DND-41 (cell line): ENCODE measurements around the gene LRRC27.
"Not testable (repeated sequence)": the region's sequence is repeated elsewhere in the genome, so short reads cannot be mapped to it uniquely, and the experiment has no call there.

Source experiments
- CTCF ChIP-seq: IDR thresholded peaks from 2 replicates; pipeline ENCODE4 v1.5.1; 2012; ENCODE audit warnings: borderline replicate concordance, low read length, moderate library complexity, mild to moderate bottlenecking; ENCODE audit not compliant: poor library complexity, severe bottlenecking; ENCODE audit errors: extremely low read depth
- EZH2 ChIP-seq: IDR thresholded peaks from 3 replicates; pipeline ENCODE4 v1.6.1; 2012; ENCODE audit warnings: borderline replicate concordance, low read depth, mild to moderate bottlenecking, moderate library complexity, low read length, inconsistent platforms; ENCODE audit not compliant: severe bottlenecking

- TF ChIP-seq EZH2: not testable (repeated sequence)
- peak; percentile 75 for TF ChIP-seq CTCF
These were observed 20.7 kb downstream of the LRRC27 start for GRCh38 chr10:132352462-132353308.
